SK-N-SH (cell line): ENCODE data around the gene SRSF3. TPM values are rescaled to one million over a fixed set of nuclear protein-coding genes. Genes with fewer than 3 reads are reported as not detected.

Experiments
- CTCF ChIA-PET: fragments of 300-600, 350-600 bp; formaldehyde crosslinking; extraction: SDS; loops from one replicate; lab custom pipeline; 2021; lab: Yijun Ruan, JAX
- POLR2A ChIA-PET: fragments of 350-600 bp; sonication (Branson Sonifier 250); formaldehyde crosslinking; extraction: SDS; loops from one replicate; lab custom pipeline; 2020; ENCODE audit warnings: antibody characterized with exemption, inconsistent platforms; lab: Yijun Ruan, JAX
- DNase-seq: peaks from one replicate; pipeline ENCODE4 v3.0.0; 2012
- H2AFZ ChIP-seq: fragments of 200-600 bp; sonication (generic); 2 replicates; pipeline ENCODE4 v1.8.1; 2016; ENCODE audit warnings: antibody characterized with exemption, mild to moderate bottlenecking, low read depth
- H3F3A ChIP-seq: fragments of 200-600 bp; sonication (generic); replicated peaks from 2 replicates; pipeline ENCODE3; 2016; ENCODE audit warnings: antibody characterized with exemption, mild to moderate bottlenecking; ENCODE audit not compliant: insufficient read depth
- H3K27ac ChIP-seq, 2 experiments: fragments of 200-500 bp in 1 of 2; fragments of 200-600 bp in 1 of 2; sonication (Bioruptor generic) in 1 of 2; sonication (generic), shearing (Covaris generic) in 1 of 2; 2 replicates each; pipeline versions ENCODE4 v1.5.1 to v1.6.1; 2014 to 2016; ENCODE audit warnings: low read depth in 2 of 2, inconsistent platforms in 1 of 2, low read length in 1 of 2, mild to moderate bottlenecking in 1 of 2, mixed read lengths in 1 of 2
- H3K27me3 ChIP-seq: fragments of 200-600 bp; sonication (generic), shearing (Covaris generic); 2 replicates; pipeline ENCODE4 v1.6.1; 2016; ENCODE audit warnings: mixed run types; ENCODE audit not compliant: insufficient read depth
- H3K36me3 ChIP-seq, 2 experiments: fragments of 200-500 bp in 1 of 2; fragments of 200-600 bp in 1 of 2; sonication (Bioruptor generic) in 1 of 2; sonication (generic) in 1 of 2; replicated peaks in 1 of 2; 2 replicates each; pipeline versions ENCODE3 to v1.5.1; 2014 to 2016; ENCODE audit warnings: low read length in 1 of 2, mild to moderate bottlenecking in 1 of 2; ENCODE audit not compliant: insufficient read depth in 2 of 2, control insufficient read depth in 1 of 2
- H3K4me1 ChIP-seq, 2 experiments: fragments of 200-500 bp in 1 of 2; fragments of 200-600 bp in 1 of 2; sonication (Bioruptor generic) in 1 of 2; sonication (generic), shearing (Covaris generic) in 1 of 2; 2 replicates each; pipeline versions ENCODE4 v1.5.1 to v1.6.1; 2014 to 2016; ENCODE audit warnings: low read depth in 1 of 2, low read length in 1 of 2, mixed run types in 1 of 2; ENCODE audit not compliant: insufficient read depth in 2 of 2, control insufficient read depth in 1 of 2
- H3K4me2 ChIP-seq: fragments of 200-600 bp; sonication (generic), shearing (Covaris generic); 2 replicates; pipeline ENCODE4 v1.6.1; 2017; ENCODE audit warnings: mixed run types
- H3K4me3 ChIP-seq, 2 experiments: fragments of 200-500 bp in 1 of 2; fragments of 200-600 bp in 1 of 2; sonication (Bioruptor generic) in 1 of 2; sonication (generic), shearing (Covaris generic) in 1 of 2; 2 replicates each; pipeline versions ENCODE4 v1.5.1 to v1.8.1; 2014 to 2016; ENCODE audit warnings: low read depth in 2 of 2, inconsistent platforms in 1 of 2, low read length in 1 of 2, mild to moderate bottlenecking in 1 of 2, mixed read lengths in 1 of 2, moderate library complexity in 1 of 2
- H3K79me2 ChIP-seq: fragments of 200-600 bp; sonication (generic); 2 replicates; pipeline ENCODE4 v1.8.1; 2017; ENCODE audit warnings: mild to moderate bottlenecking; ENCODE audit not compliant: insufficient read depth
- H3K9ac ChIP-seq: fragments of 200-600 bp; sonication (generic); 2 replicates; pipeline ENCODE4 v1.6.1; 2017; ENCODE audit warnings: mixed run types
- H3K9me2 ChIP-seq: fragments of 200-600 bp; sonication (generic); 2 replicates; pipeline ENCODE4 v1.6.1; 2017; ENCODE audit warnings: mixed run types
- H3K9me3 ChIP-seq: fragments of 200-600 bp; sonication (generic); 2 replicates; pipeline ENCODE4 v1.6.1; 2017; ENCODE audit warnings: mixed run types, mild to moderate bottlenecking, moderate library complexity
- H4K20me1 ChIP-seq: fragments of 200-600 bp; sonication (generic); 2 replicates; pipeline ENCODE4 v1.6.1; 2017; ENCODE audit warnings: mild to moderate bottlenecking, mixed run types; ENCODE audit not compliant: insufficient read depth
- CHD2 ChIP-seq: fragments of 150-350 bp; IDR thresholded peaks from 2 replicates; pipeline ENCODE4 v1.6.1; 2018; ENCODE audit warnings: low read length; ENCODE audit not compliant: partially characterized antibody
- EP300 ChIP-seq, 2 experiments: IDR thresholded peaks; 2 replicates each; pipeline versions ENCODE4 v1.4.0 to v1.6.1; 2012; ENCODE audit warnings: borderline replicate concordance in 1 of 2, low read depth in 1 of 2, low read length in 1 of 2
- FOSL2 ChIP-seq: IDR thresholded peaks from 2 replicates; pipeline ENCODE4 v1.4.0; 2012; ENCODE audit warnings: low read depth, mild to moderate bottlenecking, moderate library complexity, borderline replicate concordance
- FOXM1 ChIP-seq: IDR thresholded peaks from 2 replicates; pipeline ENCODE4 v1.4.0; 2012; ENCODE audit warnings: low read depth, mild to moderate bottlenecking
- GABPA ChIP-seq: IDR thresholded peaks from 2 replicates; pipeline ENCODE4 v1.4.0; 2012; ENCODE audit warnings: low read depth, mild to moderate bottlenecking
- GATA2 ChIP-seq: sonication (generic); formaldehyde crosslinking; IDR thresholded peaks from 2 replicates; pipeline ENCODE4 v1.5.0; 2020; ENCODE audit warnings: mild to moderate bottlenecking, missing genetic modification reagents
- NFIC ChIP-seq: IDR thresholded peaks from 2 replicates; pipeline ENCODE4 v1.4.0; 2012; ENCODE audit warnings: borderline replicate concordance
- NRF1 ChIP-seq: IDR thresholded peaks from 2 replicates; pipeline ENCODE4 v1.6.1; 2012; ENCODE audit warnings: low read depth, mild to moderate bottlenecking, low read length
- POLR2AphosphoS5 ChIP-seq: IDR thresholded peaks from 2 replicates; pipeline ENCODE4 v1.6.1; 2012; ENCODE audit warnings: low read depth, low read length
- RAD21 ChIP-seq: IDR thresholded peaks from 2 replicates; pipeline ENCODE4 v1.6.1; 2012; ENCODE audit warnings: mild to moderate bottlenecking, low read length
- RCOR1 ChIP-seq: fragments of 150-350 bp; IDR thresholded peaks from 2 replicates; pipeline ENCODE4 v1.6.1; 2017; ENCODE audit warnings: antibody characterized with exemption, low read length
- RFX5 ChIP-seq: IDR thresholded peaks from 2 replicates; pipeline ENCODE4 v1.6.1; 2012; ENCODE audit warnings: mild to moderate bottlenecking, improper control_type of control experiment, low read length
- RXRA ChIP-seq: IDR thresholded peaks from 2 replicates; pipeline ENCODE4 v1.4.0; 2012; ENCODE audit warnings: low read depth, mild to moderate bottlenecking, borderline replicate concordance
- SMC3 ChIP-seq: IDR thresholded peaks from 2 replicates; pipeline ENCODE4 v1.6.1; 2012; ENCODE audit warnings: low read depth, low read length, improper control_type of control experiment
- TCF12 ChIP-seq: IDR thresholded peaks from 2 replicates; pipeline ENCODE4 v1.4.0; 2012
- YY1 ChIP-seq: IDR thresholded peaks from 2 replicates; pipeline ENCODE4 v1.4.0; 2012; ENCODE audit warnings: low read depth, mild to moderate bottlenecking
- WGBS: methylation state at CpG from one replicate; pipeline ENCODE4 v1.1.6; 2017; ENCODE audit warnings: low lambda C conversion rate; 5-methylcytosine and 5-hydroxymethylcytosine counted together
- polyA plus RNA-seq, 3 experiments: library from polyadenylated mRNA; depleted of rRNA; stranded (reverse); fragments of >200 nt; gene quantifications; 2 replicates each; pipeline ENCODE4 v1.2.3, GENCODE V29; 2012
- TF ChIP-seq, protein P1 (sequence below): IDR thresholded peaks from 2 replicates; pipeline ENCODE4 v1.6.1; 2012; ENCODE audit warnings: mild to moderate bottlenecking, low read depth, low read length, moderate library complexity

SRSF3 gene
- polyA plus RNA-seq, 1 of the 3 experiments (the other 2 are of a cell fraction), result 351 TPM

- H3F3A ChIP-seq, result no peaks in the 10 kb centered on the region
- peaks cover 0 to 8% of the 10 kb centered on the region in 2 experiments; a peak in 1 of 4 replicates for H3K4me1 ChIP-seq
- H3K4me2 ChIP-seq, result no peak overlapping the region
- CTCF ChIA-PET, result interaction anchor here (1.0 to 1.8 kb wide), 4 partner anchors 9 to 43 kb away, joined by 3 to 8 read pairs (median 6); partner anchors contain the start of gene CDKN1A
- H4K20me1 ChIP-seq, result no peaks in the 10 kb centered on the region
- POLR2A ChIA-PET, result no interaction called here
- no peak overlapping the region for H2AFZ ChIP-seq
- no peak overlapping the region for H3K4me3 ChIP-seq
- no peaks in the 10 kb centered on the region for H3K9me3 ChIP-seq
- no peak for DNase-seq
- no peaks in the 10 kb centered on the region for H3K27me3 ChIP-seq
- 54% methylated on average over 2 of the region's 5 CpGs for WGBS
- no peaks in the 10 kb centered on the region for H3K36me3 ChIP-seq
- H3K27ac ChIP-seq, result no peak overlapping the region
- TF ChIP-seq CHD2 (no peak), FOSL2 (no peak), FOXM1 (no peak), NRF1 (no peak), GABPA (no peak), EP300 (IDR thresholded peaks at IDR 0.05; ENCODE audit: borderline replicate concordance in 1 of 2, low read depth in 1 of 2, low read length in 1 of 2) (no peak), RAD21 (no peak), SMC3 (no peak), YY1 (no peak), POLR2AphosphoS5 (no peak), RXRA (no peak), GATA2 (CRISPR knock-in tag) (no peak), RCOR1 (no peak), RFX5 (no peak), TCF12 (no peak), NFIC (no peak)
- TF ChIP-seq, protein P1, sequence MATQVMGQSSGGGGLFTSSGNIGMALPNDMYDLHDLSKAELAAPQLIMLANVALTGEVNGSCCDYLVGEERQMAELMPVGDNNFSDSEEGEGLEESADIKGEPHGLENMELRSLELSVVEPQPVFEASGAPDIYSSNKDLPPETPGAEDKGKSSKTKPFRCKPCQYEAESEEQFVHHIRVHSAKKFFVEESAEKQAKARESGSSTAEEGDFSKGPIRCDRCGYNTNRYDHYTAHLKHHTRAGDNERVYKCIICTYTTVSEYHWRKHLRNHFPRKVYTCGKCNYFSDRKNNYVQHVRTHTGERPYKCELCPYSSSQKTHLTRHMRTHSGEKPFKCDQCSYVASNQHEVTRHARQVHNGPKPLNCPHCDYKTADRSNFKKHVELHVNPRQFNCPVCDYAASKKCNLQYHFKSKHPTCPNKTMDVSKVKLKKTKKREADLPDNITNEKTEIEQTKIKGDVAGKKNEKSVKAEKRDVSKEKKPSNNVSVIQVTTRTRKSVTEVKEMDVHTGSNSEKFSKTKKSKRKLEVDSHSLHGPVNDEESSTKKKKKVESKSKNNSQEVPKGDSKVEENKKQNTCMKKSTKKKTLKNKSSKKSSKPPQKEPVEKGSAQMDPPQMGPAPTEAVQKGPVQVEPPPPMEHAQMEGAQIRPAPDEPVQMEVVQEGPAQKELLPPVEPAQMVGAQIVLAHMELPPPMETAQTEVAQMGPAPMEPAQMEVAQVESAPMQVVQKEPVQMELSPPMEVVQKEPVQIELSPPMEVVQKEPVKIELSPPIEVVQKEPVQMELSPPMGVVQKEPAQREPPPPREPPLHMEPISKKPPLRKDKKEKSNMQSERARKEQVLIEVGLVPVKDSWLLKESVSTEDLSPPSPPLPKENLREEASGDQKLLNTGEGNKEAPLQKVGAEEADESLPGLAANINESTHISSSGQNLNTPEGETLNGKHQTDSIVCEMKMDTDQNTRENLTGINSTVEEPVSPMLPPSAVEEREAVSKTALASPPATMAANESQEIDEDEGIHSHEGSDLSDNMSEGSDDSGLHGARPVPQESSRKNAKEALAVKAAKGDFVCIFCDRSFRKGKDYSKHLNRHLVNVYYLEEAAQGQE, result no peak
- H3K79me2 ChIP-seq, result no peaks in the 10 kb centered on the region
- no peaks in the 10 kb centered on the region for H3K9me2 ChIP-seq
- H3K9ac ChIP-seq, result no peak overlapping the region
Measured at GRCh38 chr6:36636283-36636682, 42.1 kb downstream of the SRSF3 start.
